Measurements from ENCODE around the gene UBAP1L.
"Not testable (repeated sequence)": the region's sequence is repeated elsewhere in the genome, so short reads cannot be mapped to it uniquely, and the experiment has no call there.

Gene UBAP1L

DNA sequence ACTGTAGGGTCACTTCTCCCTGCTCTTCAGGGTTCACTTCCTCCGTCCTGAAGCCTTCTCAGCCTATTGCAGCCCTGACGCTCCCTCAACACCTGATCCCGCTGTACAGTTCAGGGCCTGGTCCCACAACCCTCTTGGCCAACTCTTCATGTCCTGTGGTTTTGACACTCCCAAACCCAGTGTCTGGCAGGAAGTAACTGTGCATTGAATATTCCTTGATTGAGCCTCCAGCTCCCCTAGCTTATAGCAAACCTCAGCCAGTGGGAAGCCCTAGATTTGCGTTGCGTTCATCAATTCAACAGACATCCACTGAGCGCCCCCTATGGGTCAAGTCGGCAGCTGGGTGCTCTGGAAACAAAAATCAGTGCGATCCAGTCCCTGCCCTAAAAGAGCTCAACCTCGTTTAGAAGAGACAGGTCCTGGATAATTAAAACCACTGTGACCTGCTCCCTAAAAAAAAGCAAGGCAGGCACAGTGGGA lies 13.5 kb downstream of the UBAP1L start:
- Histone ChIP-seq H3K4me1 (no peaks in the 10 kb centered on the region), H3K27me3 (no peaks in the 10 kb centered on the region), H3K9me3 (no peaks in the 10 kb centered on the region), H3K27ac (no peak overlapping the region), H3K4me2 (no peak overlapping the region), H4K20me1 (no peaks in the 10 kb centered on the region), H3K4me3 (no peak overlapping the region), H3K36me3 (peaks cover 82% of the 10 kb centered on the region), H3K9ac (no peak overlapping the region)
- no peak for TF ChIP-seq Cebpa-rat (IDR thresholded peaks at IDR 0.05)

DNA sequence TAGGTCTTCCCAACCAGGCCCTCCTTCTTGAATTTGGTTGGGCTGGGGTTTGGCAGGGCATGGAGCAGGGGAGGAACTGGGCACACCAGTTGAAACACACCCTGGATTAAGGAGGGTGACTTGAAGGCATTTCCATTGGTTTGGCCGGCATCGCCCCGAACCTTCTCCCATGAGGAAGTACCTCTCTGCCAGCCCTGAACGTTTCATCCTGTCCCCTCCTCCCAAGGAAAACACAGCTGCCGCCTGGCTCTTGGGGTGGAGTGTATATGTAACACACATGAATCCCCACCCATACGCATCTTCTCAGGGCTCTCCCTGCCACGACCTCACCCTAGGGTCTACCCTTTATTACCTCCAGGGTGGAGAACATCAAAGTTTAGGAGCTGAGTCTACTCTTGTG lies 14.6 kb downstream of the UBAP1L start:
- peaks cover 72% of the 10 kb centered on the region for H3K36me3 ChIP-seq
- H3K4me2 ChIP-seq = no peak overlapping the region
- H3K4me1 ChIP-seq = no peaks in the 10 kb centered on the region
- no peak overlapping the region for H3K9ac ChIP-seq
- no peak overlapping the region for H3K27ac ChIP-seq
- no peak overlapping the region for H3K4me3 ChIP-seq
- no peak for TF ChIP-seq Cebpa-rat (IDR thresholded peaks at IDR 0.05)
- no peaks in the 10 kb centered on the region for H3K27me3 ChIP-seq
- H4K20me1 ChIP-seq = no peaks in the 10 kb centered on the region
- no peaks in the 10 kb centered on the region for H3K9me3 ChIP-seq

DNA sequence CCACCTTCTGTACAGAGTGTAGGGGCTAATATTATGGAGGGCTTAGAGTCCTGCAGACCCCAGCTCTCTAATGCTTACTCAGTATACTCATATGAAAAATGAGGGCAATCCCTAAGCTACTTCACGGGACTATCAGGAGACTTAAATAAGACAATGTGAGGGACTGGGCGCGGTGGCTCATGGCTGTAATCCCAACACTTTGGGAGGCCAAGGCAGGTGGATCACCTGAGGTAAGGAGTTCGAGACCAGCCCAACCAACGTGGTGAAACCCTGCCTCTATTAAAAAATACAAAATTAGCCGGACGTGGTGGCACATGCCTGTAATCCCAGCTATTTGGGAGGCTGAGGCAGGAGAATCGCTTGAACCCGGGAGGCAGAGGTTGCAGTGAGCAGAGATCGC lies 15.2 kb downstream of the UBAP1L start:
- not testable (repeated sequence) for H3K4me1 ChIP-seq, H3K9me3 ChIP-seq, H4K20me1 ChIP-seq, H3K4me2 ChIP-seq, H3K9ac ChIP-seq, H3K27ac ChIP-seq, H3K4me3 ChIP-seq, H3K27me3 ChIP-seq
- peaks cover 66% of the 10 kb centered on the region for H3K36me3 ChIP-seq

DNA sequence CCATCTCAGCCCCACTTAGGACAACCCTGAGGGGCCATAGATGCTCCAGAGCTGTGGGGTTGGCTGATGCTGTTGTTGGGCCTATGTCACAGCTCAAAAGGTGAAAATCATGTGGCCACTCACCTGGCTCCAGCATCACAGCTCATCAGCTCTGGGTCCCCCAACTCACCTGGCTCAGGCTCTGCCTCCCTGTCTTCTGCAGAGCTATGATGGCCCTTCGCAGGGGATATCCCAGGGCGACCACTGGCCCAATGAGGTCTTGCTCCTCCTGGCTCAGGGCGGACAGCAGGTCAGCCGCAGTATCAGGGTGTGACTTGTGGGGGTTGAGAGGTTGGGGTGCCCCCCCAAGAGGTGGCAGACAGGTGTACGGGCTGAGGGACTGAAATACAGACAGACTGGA lies 15.7 kb downstream of the UBAP1L start:
- H3K4me2 ChIP-seq = no peak overlapping the region
- peaks cover 65% of the 10 kb centered on the region for H3K36me3 ChIP-seq
- H3K27ac ChIP-seq = no peak overlapping the region
- no peak for TF ChIP-seq Cebpa-rat (IDR thresholded peaks at IDR 0.05)
- H3K4me3 ChIP-seq = no peak overlapping the region
- H3K9ac ChIP-seq = no peak overlapping the region
- H3K4me1 ChIP-seq = no peaks in the 10 kb centered on the region
- no peaks in the 10 kb centered on the region for H3K9me3 ChIP-seq
- no peaks in the 10 kb centered on the region for H4K20me1 ChIP-seq
- no peaks in the 10 kb centered on the region for H3K27me3 ChIP-seq

DNA sequence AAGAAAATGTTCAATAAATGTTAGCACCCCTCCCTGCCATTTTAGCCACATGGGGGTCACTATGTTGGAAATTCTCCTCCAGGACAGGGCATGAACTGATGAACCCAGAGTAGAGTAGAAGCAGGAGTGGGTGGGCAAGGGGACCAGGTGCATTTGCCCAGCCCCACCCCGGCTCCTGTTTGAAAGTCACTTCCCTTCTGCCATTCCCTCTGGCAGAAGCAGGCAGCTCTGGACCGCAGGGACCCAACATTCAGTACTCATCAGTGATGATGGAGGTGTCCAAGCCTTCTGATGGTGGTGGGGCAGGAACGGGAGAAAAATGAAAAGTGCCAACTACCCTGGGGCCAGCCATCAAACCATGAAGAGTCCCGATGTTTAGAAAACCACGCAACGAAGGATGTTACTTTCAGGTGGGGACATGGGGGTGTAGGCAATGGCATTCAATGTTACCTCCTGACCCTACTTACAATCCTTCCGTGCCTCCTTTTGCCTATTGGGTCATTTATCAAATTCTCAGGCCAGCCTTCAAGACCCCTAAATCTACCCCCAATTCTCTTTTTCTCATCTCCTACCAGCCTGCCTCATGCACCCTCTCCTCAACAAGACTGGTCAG lies 17.2 kb downstream of the UBAP1L start:
- H3K4me2 ChIP-seq = no peak overlapping the region
- H3K4me1 ChIP-seq = no peaks in the 10 kb centered on the region
- peaks cover 58% of the 10 kb centered on the region for H3K36me3 ChIP-seq
- H3K4me3 ChIP-seq = no peak overlapping the region
- no peak for TF ChIP-seq Cebpa-rat (IDR thresholded peaks at IDR 0.05)
- H3K27ac ChIP-seq = no peak overlapping the region
- no peaks in the 10 kb centered on the region for H4K20me1 ChIP-seq
- no peaks in the 10 kb centered on the region for H3K9me3 ChIP-seq
- no peak overlapping the region for H3K9ac ChIP-seq
- no peaks in the 10 kb centered on the region for H3K27me3 ChIP-seq

DNA sequence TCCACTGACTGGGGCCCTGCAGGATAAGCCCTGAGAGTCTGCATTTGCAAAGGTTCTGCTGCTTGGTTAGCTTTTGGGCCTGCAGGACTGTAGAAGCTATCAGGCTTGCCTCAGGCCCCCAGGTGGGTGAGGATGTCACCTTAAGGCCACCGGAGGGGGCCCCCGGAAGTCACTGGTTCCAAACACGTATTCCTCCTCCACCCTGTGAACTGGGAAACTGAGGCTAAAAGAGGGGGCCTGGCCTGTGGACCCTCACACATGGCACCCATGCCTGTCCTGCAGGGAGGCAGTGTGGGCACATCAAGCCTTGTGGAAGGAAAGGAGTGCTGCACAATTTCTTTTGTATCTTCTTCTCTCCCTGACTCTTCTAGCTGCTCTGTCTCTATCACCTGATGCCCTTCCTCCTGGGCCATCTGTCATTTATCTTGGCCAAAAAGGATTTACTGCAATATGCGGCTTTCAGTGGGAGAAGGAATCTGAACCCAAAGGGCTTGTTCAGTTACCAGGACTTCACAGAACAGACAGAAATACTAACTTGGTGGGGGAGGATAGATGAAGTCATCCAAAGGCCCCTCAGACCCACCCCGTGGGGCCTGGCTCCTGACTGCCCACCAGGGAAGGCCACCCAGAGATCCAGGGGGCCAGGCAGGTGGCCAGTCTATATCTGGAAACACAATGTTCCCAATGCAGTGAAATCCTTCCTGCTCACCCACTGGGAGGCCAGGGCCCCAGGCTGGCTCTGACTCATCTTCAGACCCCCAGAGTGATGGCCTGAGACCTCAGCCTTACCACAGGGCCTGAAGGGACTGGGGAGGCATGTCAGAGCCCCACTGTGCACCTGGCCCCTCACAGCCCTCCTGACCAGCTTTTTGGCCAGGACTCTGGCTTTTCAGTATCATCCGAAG lies 18.3 kb downstream of the UBAP1L start:
- Histone ChIP-seq H3K4me2 (no peak overlapping the region), H3K27ac (no peak overlapping the region), H3K4me3 (no peak overlapping the region), H3K4me1 (no peaks in the 10 kb centered on the region), H4K20me1 (no peaks in the 10 kb centered on the region), H3K27me3 (no peaks in the 10 kb centered on the region), H3K9me3 (no peaks in the 10 kb centered on the region), H3K36me3 (peaks cover 49% of the 10 kb centered on the region), H3K9ac (no peak overlapping the region)
- no peak for TF ChIP-seq Cebpa-rat (IDR thresholded peaks at IDR 0.05)

DNA sequence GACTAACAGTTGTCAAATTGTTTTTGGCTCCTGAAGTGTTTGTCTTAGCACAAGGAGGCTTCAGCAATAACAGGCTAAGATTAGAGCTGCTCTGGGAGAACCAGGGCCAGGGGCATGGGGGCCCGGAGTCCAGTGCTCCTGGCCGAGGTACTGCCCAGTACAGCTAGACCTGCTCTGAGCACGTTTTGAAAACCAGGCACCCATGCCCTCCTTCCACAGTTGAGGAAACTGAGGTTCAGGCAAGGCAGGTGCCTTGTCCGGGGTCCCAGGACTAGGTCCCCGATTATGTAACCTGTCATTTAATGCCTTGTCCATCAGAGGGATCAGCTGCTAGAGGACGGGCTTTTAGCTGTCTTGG lies 19.3 kb downstream of the UBAP1L start:
- no peak overlapping the region for H3K27ac ChIP-seq
- H3K36me3 ChIP-seq = peaks cover 39% of the 10 kb centered on the region
- H3K4me2 ChIP-seq = no peak overlapping the region
- H3K4me3 ChIP-seq = no peak overlapping the region
- no peaks in the 10 kb centered on the region for H3K27me3 ChIP-seq
- no peak for TF ChIP-seq Cebpa-rat (IDR thresholded peaks at IDR 0.05)
- no peak overlapping the region for H3K9ac ChIP-seq
- no peaks in the 10 kb centered on the region for H4K20me1 ChIP-seq
- H3K9me3 ChIP-seq = no peaks in the 10 kb centered on the region
- no peaks in the 10 kb centered on the region for H3K4me1 ChIP-seq

DNA sequence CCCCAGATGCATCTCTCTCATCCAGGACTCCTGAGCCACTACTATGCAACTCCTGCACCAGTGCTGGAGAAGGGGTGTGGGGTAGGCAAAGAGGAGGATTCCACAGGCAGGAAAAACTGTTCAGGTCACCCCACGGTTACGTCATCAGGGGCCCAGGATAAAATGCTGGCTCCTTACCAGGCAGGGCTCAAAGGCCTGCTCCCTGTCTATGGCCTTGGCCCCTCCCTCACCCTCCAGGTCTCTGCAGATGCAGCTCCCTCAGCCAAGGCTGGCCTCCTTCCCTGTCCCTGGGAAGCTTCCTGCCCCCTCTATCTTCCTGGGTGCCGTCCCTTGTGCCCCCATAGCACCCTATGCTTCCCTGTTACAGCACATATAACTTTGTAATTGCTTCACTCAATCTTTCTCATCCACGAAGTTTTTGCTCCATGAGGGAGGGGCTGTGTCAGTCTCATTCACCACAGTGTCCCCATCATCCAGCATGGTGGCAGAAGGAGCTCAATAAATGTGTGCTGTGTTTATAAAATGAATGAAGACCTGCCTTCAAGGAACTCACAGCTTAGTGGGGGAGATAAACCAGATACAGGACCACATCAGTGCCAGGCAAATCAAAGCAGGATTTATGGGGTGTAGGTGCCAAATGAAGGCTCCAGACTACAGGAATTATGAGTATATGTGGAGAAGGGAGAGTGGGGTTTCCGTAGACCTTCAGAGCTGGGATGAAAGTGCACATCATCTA lies 19.8 kb downstream of the UBAP1L start:
- Histone ChIP-seq H4K20me1 (no peaks in the 10 kb centered on the region), H3K9ac (no peak overlapping the region), H3K27me3 (no peaks in the 10 kb centered on the region), H3K9me3 (no peaks in the 10 kb centered on the region), H3K27ac (no peak overlapping the region), H3K4me2 (no peak overlapping the region), H3K4me1 (no peaks in the 10 kb centered on the region), H3K4me3 (no peak overlapping the region), H3K36me3 (peaks cover 33% of the 10 kb centered on the region)
- TF ChIP-seq Cebpa-rat (IDR thresholded peaks at IDR 0.05) = no peak

DNA sequence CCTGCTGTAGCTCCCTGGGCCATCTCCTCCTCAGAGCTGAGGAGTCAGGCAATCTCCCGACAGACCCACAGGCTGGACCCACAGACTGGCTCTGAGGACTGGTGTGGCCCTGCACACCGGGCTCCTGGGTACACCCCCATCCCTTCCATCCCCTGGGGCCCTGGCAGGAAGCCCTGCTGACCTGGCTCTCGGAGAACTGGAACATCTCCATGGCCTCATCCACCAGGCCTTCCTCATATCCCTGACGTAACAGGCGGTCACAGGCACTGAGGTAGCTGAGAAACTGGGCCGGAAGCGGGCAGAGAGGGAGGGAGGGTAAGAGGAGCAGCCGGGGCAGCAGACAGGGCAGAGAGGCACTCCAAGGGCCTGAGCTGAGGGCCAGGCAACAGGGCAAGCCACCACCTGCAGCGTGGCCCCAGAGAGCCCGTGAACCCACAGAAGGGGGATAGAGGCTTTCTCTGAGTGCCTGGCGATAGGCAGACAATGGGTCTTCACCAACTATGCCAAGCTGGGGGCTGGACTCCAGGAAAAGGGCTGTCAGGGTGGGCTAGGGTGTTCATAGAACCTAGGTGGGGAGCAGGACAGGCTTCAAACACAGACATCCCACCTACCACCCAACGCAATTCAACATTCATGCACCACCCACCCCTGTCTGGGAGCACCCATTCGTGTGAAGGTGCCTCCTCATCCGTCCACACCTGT lies 20.6 kb downstream of the UBAP1L start:
- no peak overlapping the region for H3K4me2 ChIP-seq
- peaks cover 26% of the 10 kb centered on the region for H3K36me3 ChIP-seq
- no peaks in the 10 kb centered on the region for H3K9me3 ChIP-seq
- H3K9ac ChIP-seq = no peak overlapping the region
- no peak overlapping the region for H3K27ac ChIP-seq
- no peaks in the 10 kb centered on the region for H4K20me1 ChIP-seq
- TF ChIP-seq Cebpa-rat (IDR thresholded peaks at IDR 0.05) = no peak
- no peak overlapping the region for H3K4me3 ChIP-seq
- H3K27me3 ChIP-seq = no peaks in the 10 kb centered on the region
- H3K4me1 ChIP-seq = no peaks in the 10 kb centered on the region

DNA sequence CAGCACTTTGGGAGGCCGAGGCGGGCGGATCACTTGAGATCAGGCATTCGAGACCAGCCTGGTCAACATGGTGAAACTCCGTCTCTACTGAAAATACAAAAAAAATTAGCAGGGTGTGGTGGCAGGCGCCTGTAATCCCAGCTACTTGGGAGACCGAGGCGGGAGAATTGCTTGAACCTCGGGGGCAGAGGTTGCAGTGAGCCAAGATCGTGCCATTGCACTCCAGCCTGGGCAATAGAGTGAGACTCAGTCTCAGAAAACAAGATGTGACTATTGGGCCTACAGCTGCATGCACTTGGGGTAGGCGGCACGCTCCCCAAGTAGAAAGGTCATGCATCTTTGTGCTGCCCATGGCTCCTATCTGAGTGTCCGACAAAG lies 21.2 kb downstream of the UBAP1L start:
- H3K4me2 ChIP-seq, H3K4me1 ChIP-seq, H3K9me3 ChIP-seq, H3K27ac ChIP-seq, H4K20me1 ChIP-seq, H3K27me3 ChIP-seq, H3K9ac ChIP-seq, H3K4me3 ChIP-seq: not testable (repeated sequence)
- peaks cover 19% of the 10 kb centered on the region for H3K36me3 ChIP-seq
